Measurements from ENCODE around the gene GOLGA6L7.

DNA sequence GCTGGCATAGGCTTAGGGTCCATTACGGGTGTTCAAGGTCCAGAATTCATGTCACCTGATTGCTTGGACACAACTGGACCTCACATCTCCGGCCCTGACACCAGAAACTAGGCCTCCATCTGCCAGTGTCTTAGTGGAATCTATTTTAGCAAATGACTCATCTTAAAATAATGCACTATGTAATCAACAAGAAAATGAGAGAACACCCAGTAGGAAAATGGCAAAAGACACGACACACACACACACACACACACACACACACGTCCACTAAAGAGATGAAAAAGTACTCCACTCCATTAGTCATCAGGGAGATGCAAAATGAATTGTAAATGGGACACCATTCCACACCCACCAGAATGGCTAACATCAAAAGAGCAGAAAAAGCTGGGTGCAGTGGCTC lies 48.5 kb upstream of the GOLGA6L7 start:
- TF ChIP-seq, protein P1, sequence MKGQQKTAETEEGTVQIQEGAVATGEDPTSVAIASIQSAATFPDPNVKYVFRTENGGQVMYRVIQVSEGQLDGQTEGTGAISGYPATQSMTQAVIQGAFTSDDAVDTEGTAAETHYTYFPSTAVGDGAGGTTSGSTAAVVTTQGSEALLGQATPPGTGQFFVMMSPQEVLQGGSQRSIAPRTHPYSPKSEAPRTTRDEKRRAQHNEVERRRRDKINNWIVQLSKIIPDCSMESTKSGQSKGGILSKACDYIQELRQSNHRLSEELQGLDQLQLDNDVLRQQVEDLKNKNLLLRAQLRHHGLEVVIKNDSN (IDR thresholded peaks at IDR 0.05) = no peak
- TF ChIP-seq TAF1 (IDR thresholded peaks at IDR 0.05; ENCODE audit: low read depth) = no peak
- TF ChIP-seq YY1 (IDR thresholded peaks at IDR 0.05; ENCODE audit: low read depth) = no peak
- TF ChIP-seq, protein P2, sequence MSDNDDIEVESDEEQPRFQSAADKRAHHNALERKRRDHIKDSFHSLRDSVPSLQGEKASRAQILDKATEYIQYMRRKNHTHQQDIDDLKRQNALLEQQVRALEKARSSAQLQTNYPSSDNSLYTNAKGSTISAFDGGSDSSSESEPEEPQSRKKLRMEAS (IDR thresholded peaks at IDR 0.05) = no peak
- TF ChIP-seq FOXM1 (IDR thresholded peaks at IDR 0.05; ENCODE audit: borderline replicate concordance, low read depth) = no peak
- TF ChIP-seq, protein P3, sequence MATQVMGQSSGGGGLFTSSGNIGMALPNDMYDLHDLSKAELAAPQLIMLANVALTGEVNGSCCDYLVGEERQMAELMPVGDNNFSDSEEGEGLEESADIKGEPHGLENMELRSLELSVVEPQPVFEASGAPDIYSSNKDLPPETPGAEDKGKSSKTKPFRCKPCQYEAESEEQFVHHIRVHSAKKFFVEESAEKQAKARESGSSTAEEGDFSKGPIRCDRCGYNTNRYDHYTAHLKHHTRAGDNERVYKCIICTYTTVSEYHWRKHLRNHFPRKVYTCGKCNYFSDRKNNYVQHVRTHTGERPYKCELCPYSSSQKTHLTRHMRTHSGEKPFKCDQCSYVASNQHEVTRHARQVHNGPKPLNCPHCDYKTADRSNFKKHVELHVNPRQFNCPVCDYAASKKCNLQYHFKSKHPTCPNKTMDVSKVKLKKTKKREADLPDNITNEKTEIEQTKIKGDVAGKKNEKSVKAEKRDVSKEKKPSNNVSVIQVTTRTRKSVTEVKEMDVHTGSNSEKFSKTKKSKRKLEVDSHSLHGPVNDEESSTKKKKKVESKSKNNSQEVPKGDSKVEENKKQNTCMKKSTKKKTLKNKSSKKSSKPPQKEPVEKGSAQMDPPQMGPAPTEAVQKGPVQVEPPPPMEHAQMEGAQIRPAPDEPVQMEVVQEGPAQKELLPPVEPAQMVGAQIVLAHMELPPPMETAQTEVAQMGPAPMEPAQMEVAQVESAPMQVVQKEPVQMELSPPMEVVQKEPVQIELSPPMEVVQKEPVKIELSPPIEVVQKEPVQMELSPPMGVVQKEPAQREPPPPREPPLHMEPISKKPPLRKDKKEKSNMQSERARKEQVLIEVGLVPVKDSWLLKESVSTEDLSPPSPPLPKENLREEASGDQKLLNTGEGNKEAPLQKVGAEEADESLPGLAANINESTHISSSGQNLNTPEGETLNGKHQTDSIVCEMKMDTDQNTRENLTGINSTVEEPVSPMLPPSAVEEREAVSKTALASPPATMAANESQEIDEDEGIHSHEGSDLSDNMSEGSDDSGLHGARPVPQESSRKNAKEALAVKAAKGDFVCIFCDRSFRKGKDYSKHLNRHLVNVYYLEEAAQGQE (IDR thresholded peaks at IDR 0.05; ENCODE audit: low read depth) = no peak
- TF ChIP-seq NFIC (IDR thresholded peaks at IDR 0.05) = no peak
- TF ChIP-seq EP300 (IDR thresholded peaks at IDR 0.05; ENCODE audit: borderline replicate concordance) = no peak
- TF ChIP-seq RAD21 (IDR thresholded peaks at IDR 0.05; ENCODE audit: low read depth) = no peak
- TF ChIP-seq CEBPB (IDR thresholded peaks at IDR 0.05) = no peak
- TF ChIP-seq TCF12 (IDR thresholded peaks at IDR 0.05; ENCODE audit: low read depth) = no peak
- no peak for TF ChIP-seq CREB1 (IDR thresholded peaks at IDR 0.05; ENCODE audit: low read depth)
- no peak for TF ChIP-seq TEAD4 (IDR thresholded peaks at IDR 0.05)
- TF ChIP-seq EGR1 (IDR thresholded peaks at IDR 0.05) = no peak
